Stomach smooth muscle (tissue), 2 donors: Measurements from ENCODE around the gene OR9Q2.
"Not testable (repeated sequence)": the region's sequence is repeated elsewhere in the genome, so short reads cannot be mapped to it uniquely, and the experiment has no call there.

Source experiments
- H3K27ac ChIP-seq: one replicate; pipeline ENCODE4 v1.7.0; 2013; ENCODE audit warnings: mild to moderate bottlenecking, low read length, inconsistent platforms
- H3K27me3 ChIP-seq, 2 donors: one replicate each; pipeline ENCODE4 v1.7.0; 2013; ENCODE audit warnings: low read length in 2 of 2; ENCODE audit not compliant: insufficient read depth in 2 of 2, control insufficient read depth in 1 of 2
- H3K36me3 ChIP-seq, 2 donors: one replicate each; pipeline ENCODE4 v1.7.0; 2013; ENCODE audit warnings: low read length in 2 of 2; ENCODE audit not compliant: control insufficient read depth in 2 of 2, insufficient read depth in 2 of 2
- H3K4me1 ChIP-seq: one replicate; pipeline ENCODE4 v1.7.0; 2013; ENCODE audit warnings: low read length; ENCODE audit not compliant: control insufficient read depth, insufficient read depth
- H3K4me3 ChIP-seq, 2 donors: one replicate each; pipeline ENCODE4 v1.7.0; 2013; ENCODE audit warnings: low read length in 2 of 2
- H3K9ac ChIP-seq, 2 donors: one replicate each; pipeline ENCODE4 v1.7.0; 2013; ENCODE audit warnings: low read length in 2 of 2, mild to moderate bottlenecking in 1 of 2
- H3K9me3 ChIP-seq, 2 donors: one replicate each; pipeline ENCODE4 v1.7.0; 2013; ENCODE audit warnings: low read length in 2 of 2; ENCODE audit not compliant: control insufficient read depth in 2 of 2
- donor health status: healthy.
- donor health status: Pancreatic carcinoma.

Gene OR9Q2

GRCh38 chr11:58193391-58193790 is 4.5 kb downstream of the OR9Q2 start:
- H3K9ac ChIP-seq: no peak overlapping the region
- no peak overlapping the region for H3K4me3 ChIP-seq
- no peaks in the 10 kb centered on the region for H3K4me1 ChIP-seq
- H3K27ac ChIP-seq: no peak overlapping the region
- peaks cover 0 to 2% of the 10 kb centered on the region in 2 donors for H3K9me3 ChIP-seq
- no peaks in the 10 kb centered on the region for H3K27me3 ChIP-seq
- H3K36me3 ChIP-seq: no peaks in the 10 kb centered on the region

- Histone ChIP-seq H3K27ac (no peak overlapping the region), H3K36me3 (no peaks in the 10 kb centered on the region), H3K27me3 (no peaks in the 10 kb centered on the region), H3K9ac (no peak overlapping the region), H3K4me3 (no peak overlapping the region), H3K9me3 (peaks cover 0 to 6% of the 10 kb centered on the region in 2 donors), H3K4me1 (no peaks in the 10 kb centered on the region)
Observed at GRCh38 chr11:58195939-58196338, 7.1 kb downstream of the OR9Q2 start.

GRCh38 chr11:58199271-58199670 is 10.4 kb downstream of the OR9Q2 start:
- no peak overlapping the region for H3K27ac ChIP-seq

DNA sequence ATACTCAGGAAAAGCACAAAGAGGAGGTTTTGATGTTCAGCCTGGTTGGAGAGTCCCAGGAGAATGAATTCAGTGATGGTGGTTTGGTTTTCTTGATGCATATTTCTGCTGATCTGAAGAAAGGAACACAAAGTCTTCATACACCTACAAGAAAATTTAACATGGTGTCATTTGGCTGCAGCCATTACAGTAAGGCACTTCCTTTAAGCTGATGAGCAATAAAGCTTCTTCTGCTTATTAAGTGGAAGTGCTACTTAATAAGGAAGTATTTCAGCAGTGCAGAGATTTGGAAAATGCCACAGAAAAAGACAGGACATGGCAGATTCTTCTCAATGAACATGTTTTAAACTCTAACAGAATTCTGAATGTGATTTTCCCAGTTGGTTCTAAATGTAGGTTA is 15.2 kb downstream of the OR9Q2 start, which contains the start of gene OR1S2:
TSS of gene OR1S2 (minus strand) at position 101 of the 400 bp plus-strand sequence. CDS start at position 101, 0 bp downstream.
- no peaks in the 10 kb centered on the region for H3K27me3 ChIP-seq
- no peaks in the 10 kb centered on the region for H3K4me1 ChIP-seq
- no peak within 1 kb of the TSS for H3K4me3 ChIP-seq
- H3K9me3 ChIP-seq: peaks cover 0 to 4% of the 10 kb centered on the region in 2 donors
- H3K36me3 ChIP-seq: no peaks in the 10 kb centered on the region
- H3K9ac ChIP-seq: no peak within 1 kb of the TSS
- no peak within 1 kb of the TSS for H3K27ac ChIP-seq

More at GRCh38 chr11:58199271-58199670, 10.4 kb downstream of the OR9Q2 start:
- Histone ChIP-seq H3K4me1 (no peaks in the 10 kb centered on the region), H3K36me3 (no peaks in the 10 kb centered on the region), H3K27me3 (no peaks in the 10 kb centered on the region), H3K4me3 (no peak overlapping the region), H3K9me3 (peaks cover 0 to 4% of the 10 kb centered on the region in 2 donors), H3K9ac (no peak overlapping the region)

- H3K9ac ChIP-seq, H3K27me3 ChIP-seq, H3K27ac ChIP-seq, H3K36me3 ChIP-seq, H3K4me3 ChIP-seq, H3K4me1 ChIP-seq, H3K9me3 ChIP-seq: not testable (repeated sequence)
Observed at GRCh38 chr11:58212420-58212819, 23.6 kb downstream of the OR9Q2 start, which contains the start of gene OR1S1. Gene OR1S1 (plus strand): TSS chr11:58212720.

GRCh38 chr11:58216476-58216875 is 27.6 kb downstream of the OR9Q2 start:
- H3K27ac ChIP-seq: no peak overlapping the region
- H3K4me1 ChIP-seq: no peaks in the 10 kb centered on the region
- no peaks in the 10 kb centered on the region for H3K27me3 ChIP-seq
- no peaks in the 10 kb centered on the region for H3K9me3 ChIP-seq
- no peaks in the 10 kb centered on the region for H3K36me3 ChIP-seq
- no peak overlapping the region for H3K4me3 ChIP-seq
- no peak overlapping the region for H3K9ac ChIP-seq

- Histone ChIP-seq H3K4me1 (no peaks in the 10 kb centered on the region), H3K27me3 (no peaks in the 10 kb centered on the region), H3K27ac (no peak overlapping the region), H3K9me3 (no peaks in the 10 kb centered on the region), H3K36me3 (no peaks in the 10 kb centered on the region), H3K9ac (no peak overlapping the region), H3K4me3 (no peak overlapping the region)
Observed at GRCh38 chr11:58222721-58223120, 33.9 kb downstream of the OR9Q2 start.

GRCh38 chr11:58227956-58228615 is 39.2 kb downstream of the OR9Q2 start:
- Histone ChIP-seq H3K9me3 (no peaks in the 10 kb centered on the region), H3K27ac (no peak overlapping the region), H3K4me1 (no peaks in the 10 kb centered on the region), H3K27me3 (no peaks in the 10 kb centered on the region), H3K9ac (no peak overlapping the region), H3K4me3 (no peak overlapping the region), H3K36me3 (no peaks in the 10 kb centered on the region)
